ENCODE results near the gene HNRNPF.
A peak's percentile ranks its signal among the peaks of the same experiment; 100 is the strongest.

The HNRNPF gene

GRCh38 chr10:43421201-43421507 is 12.2 kb upstream of the HNRNPF start:
- no peak for DNase-seq (ENCODE audit: low spot score)

- peak; percentile 81 for DNase-seq (ENCODE audit: low spot score)
Observed at GRCh38 chr10:43420369-43421200, 11.6 kb upstream of the HNRNPF start.

DNA sequence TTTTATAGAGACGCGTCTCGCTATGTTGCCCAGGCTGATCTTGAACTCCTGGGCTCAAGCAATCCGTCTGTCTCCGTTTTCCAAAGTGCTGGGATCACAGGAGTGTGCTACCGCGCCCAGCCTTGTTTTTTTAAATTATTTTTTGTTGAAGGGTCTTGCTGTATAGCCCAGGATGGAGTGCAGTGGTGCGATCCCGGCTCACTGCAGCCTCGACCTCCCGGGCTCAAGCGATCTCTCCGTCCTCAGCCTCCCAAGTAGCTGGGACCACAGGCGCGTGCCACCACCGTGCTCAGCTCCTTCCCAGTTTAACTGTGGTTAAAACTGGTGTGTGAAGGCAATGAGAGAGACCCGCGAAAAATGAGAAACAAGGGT is 11.0 kb upstream of the HNRNPF start:
- DNase-seq (ENCODE audit: low spot score): no peak

DNA sequence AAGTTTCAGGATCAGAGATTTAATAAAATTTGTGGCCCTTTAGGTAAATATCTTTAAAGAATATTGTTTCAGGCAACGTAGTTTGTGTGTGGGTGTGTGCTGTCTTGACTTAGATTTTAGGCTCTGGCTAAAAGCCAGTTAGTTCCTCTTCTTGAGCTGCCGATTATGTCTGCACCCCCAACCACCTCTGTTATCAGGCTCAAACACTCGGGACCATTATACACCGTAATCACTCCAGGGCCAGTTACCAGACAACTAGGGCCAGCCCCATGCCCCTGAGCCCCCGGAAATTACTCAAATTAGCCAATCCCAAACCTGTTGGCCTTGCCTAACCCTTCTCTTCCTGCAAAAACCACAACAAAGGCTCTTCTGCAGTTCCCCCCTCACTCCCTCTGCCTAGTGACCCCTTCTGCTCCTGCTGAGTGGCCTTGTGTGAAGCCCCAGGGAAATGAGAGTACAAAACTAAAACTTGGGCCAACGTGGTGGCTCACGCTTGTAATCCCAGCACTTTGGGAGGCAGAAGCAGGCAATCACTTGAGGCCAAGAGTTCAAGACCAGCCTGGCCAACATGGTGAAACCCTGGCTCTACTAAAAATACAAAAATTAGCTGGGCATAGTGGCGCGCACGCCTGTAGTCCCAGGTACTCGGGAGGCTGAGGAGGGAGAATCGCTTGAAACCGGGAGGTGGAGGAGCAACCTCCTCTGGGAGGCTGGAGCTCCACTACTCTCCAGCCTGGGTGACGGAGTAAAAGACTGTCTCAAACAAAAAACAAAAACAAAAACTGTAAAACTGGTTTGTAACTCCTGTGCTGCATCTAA is 9.2 kb upstream of the HNRNPF start:
- DNase-seq (ENCODE audit: low spot score): peak; percentile 95

DNA sequence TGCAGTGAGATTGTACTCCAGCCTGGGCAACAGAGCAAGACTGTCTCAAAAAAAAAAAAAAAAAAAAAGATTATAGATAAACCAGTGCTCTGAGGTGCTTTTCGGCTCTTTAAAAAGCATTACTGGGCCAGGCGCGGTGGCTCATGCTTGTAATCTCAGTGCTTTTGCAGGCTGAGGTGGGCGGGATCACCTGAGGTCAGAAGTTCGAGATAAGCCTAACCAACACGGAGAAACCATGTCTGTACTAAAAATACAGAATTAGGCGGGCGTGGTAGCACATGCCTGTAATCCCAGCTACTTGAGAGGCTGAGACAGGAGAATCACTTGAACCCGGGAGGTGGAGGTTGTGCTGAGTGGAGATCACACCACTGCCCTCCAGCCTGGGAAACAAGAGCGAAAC is 6.6 kb upstream of the HNRNPF start:
- DNase-seq (ENCODE audit: low spot score): peak; percentile 56

DNA sequence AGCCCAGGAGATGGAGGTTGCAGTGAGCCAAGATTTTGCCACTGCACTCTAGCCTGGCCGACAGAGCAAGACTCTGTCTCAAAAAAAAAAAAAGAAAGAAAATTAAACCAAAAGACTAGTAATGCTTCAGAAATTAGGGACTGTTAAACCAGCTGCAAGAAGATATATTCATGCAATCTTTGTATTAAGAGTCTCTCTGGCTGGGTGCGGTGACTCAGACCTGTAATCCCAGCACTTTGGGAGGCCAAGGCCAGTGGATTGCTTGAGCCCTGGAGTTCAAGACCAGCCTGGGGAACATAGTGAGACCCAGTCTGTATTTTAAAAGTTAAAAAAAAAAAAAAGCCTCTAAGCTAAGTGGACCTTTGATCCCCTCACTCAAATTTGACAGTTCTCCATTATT is 2.5 kb upstream of the HNRNPF start:
- DNase-seq (ENCODE audit: low spot score): no peak

DNA sequence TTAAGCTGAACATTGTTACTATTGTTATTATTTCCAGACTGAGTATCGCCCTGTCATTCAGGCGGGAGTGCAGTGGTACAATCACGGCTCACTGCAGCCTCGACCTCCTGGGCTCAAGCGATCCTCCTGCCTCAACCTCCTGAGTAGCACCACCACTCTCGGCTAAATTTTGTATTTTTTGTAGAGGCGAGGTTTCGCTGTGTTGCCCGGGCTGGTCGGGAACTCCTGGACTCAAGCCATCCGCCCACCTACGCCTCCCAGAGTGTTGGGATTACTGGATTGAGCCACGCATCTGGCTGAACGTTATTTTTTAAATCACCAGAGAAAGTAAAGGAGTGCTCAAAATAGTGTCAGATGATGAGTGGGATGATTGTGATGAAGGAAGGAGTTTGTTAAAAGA is 1.4 kb upstream of the HNRNPF start:
- DNase-seq (ENCODE audit: low spot score): no peak

DNA sequence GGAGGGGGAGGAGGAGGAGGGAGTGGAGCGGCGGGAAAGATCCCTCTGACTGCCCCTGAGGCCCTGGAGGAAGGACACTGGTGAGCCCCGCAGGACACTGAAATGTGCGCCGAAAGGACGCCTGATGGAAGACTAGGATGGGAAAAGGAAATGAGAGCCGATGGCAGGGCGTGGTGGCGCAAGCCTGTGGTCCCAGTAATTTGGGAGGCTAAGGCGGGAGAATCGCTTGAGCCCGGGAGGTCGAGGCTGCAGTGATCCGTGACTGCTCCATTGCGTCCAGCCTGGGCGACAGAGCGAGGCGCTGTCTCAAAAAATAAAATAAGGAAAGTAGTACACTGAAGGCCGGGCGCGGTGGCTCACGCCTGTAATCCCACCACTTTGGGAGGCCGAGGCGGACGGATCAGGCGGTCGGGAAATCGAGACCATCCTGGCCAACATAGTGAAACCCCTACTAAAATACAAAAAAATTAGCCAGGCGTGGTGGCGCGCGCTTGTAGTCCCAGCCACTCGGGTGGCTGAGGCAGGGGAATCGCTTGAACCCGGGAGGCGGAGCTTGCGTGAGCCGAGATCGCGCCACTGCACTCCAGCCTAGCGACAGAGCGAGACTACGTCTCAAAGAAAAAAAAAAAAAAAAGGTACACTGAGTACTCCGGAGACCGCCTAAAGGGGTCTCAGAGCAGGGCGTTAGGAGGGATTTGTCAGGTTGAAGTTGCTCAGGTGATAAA is 561 bp upstream of the HNRNPF start:
- DNase-seq (ENCODE audit: low spot score): peak; percentile 45

DNA sequence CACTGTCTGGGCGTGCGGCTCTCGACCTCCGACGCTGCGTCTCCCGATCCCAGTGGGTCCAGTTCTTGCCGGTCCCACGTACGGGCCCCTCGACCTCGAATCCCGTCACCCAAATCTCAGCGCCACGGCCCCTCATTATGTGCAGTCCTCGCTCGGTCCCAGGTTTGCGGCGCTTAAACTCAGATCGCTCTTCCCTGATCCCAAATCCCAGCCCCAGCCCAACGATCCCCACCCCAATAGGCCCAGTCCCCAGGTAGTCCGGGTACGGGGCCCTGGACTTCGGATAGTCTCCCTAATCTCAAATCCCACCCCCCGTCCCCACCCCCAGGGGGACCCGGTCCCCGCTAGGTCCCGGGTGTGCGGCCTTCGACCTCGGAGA is 666 bp downstream of the HNRNPF start:
- no peak for DNase-seq (ENCODE audit: low spot score)

DNA sequence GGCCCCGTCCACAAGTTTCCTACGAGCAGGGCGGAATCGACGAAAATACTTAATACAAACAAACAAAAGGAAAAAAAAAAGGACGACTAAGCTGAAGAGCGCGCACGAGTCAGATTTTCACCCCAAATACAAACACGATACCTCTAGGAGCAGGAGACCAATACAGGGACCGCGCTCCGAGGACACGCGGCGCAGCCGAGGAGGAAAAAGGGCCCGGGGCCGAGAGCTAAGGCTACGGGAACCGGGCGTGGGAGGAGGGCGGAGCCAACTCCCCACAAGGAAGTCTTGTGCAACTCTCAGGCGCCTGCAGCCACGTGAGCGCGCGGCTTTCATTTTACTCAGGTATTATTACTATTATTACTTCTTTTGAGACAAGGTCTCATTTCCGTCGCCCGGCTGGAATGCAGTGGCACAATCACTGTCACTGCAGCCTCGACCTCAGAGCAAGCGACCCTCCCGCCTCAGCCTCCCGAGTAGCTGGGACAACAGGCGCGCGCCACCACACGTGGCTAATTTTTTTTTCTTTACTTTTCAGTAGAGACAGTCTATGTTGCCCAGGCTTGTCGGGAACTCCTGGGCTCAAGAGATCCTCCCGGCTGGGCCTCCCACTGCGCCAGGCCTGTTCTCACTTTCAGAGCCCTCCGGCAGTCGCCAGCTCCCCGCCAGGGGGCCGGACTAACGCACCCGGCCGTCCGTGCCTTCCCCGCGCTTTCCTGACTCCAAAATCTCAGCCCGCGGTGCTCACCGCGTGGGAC is 1.2 kb downstream of the HNRNPF start:
- peak; percentile 87 for DNase-seq (ENCODE audit: low spot score)

DNA sequence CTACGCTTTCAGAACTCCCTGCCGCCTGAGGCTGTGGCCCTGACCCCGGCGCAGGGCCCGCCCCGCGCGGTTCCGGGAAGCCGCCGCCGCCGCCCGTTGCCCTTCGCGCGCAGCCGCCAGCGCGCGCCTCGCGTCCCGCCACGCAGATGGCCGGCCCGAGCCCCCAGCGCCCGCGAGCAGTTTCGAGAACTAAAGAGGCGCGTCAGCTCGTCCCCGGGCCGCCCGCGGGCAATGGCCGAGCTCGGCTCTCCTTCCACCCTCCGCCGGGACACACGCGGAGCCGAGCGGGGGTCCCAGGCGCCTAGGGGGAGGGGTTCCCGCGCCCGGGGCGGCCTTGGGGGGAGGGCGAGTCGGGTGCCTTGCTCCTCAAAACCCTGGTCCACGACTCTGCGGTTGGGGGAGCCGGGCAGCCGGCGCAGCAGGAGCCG is 1.8 kb downstream of the HNRNPF start:
- peak; percentile 59 for DNase-seq (ENCODE audit: low spot score)

GRCh38 chr10:43404704-43405084 is 4.3 kb downstream of the HNRNPF start:
- no peak for DNase-seq (ENCODE audit: low spot score)

DNA sequence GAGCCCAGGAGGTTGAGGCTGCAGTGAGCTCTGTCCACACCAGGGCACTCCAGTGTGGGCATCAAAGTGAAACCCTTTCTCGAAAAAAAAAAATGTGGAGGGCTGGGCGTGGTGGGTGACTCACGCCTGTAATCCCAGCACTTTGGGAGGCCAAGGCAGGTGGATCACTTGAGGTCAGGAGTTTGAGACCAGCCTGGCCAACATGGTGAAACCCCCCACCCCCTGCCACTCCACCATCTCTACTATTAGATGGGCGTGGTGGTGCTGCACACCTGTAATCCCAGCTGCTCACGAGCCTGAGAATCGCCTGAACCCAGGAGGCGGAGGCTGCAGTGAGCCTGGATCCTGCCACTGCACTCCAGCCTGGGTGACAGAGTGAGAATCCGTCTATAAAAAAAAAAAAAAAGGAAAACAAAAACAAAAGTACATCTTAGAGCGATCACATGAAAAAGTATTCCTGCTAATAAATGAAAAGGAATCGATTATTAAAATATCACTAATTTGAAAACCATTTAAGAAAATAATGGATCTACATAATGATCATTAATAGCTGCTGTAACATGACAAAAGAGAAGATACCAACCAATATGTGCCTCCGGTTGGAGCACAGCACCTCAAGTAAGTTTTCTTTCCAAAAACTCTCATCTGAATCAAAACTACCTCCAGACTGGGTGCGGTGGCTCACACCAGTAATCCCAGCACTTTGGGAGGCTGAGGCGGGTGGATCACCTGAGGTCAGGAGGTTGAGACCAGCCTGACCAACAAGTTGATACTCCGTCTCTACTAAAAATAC is 4.9 kb downstream of the HNRNPF start:
- DNase-seq (ENCODE audit: low spot score): no peak

DNA sequence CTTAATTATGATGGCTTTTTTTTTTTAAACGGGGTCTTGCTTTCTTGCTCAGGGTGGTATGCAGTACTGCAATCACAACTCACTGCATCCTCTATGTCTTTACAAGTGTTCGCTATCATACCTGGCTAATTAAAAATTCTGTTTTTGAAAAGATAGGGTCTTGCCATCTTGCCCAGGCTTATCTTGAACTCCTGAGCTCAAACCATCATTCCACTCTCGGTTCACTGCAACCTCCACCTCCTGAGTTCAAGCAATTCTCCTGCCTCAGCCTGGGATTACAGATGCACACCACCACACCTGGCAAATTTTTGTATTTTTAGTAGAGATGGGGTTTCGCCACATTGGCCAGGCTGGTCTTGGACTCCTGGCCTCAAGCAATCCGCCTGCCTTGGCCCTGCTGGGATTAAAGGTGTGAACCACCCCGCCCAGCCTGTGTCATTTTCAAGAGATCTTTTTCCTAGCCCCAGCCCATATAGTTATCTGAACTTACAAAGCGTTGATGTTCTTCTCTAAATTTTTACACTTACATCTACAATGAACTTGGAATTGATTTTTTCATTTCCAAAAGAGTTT is 6.0 kb downstream of the HNRNPF start:
- DNase-seq (ENCODE audit: low spot score): no peak

DNA sequence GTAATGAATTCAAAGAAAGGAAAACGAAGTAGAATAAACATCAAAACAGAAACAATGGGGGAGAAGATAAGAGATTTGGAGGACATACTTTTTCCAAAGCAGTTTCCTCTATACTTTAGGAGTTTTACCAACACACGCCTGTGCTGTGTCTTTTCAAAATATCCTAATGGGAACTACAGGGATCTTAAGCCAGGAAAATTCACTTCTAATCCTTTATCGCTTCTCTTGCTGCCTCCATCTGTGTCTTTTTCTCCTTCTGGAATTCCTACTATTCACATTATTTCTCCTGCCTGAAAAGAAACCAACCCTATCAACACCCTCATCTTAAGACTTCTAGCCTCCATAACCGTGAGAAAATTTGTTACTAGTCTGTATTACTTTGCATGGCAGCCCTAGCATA is 6.8 kb downstream of the HNRNPF start:
- DNase-seq (ENCODE audit: low spot score): no peak

GRCh38 chr10:43401627-43402026 is 7.4 kb downstream of the HNRNPF start:
- no peak for DNase-seq (ENCODE audit: low spot score)

GRCh38 chr10:43399320-43400310 is 9.4 kb downstream of the HNRNPF start:
- DNase-seq (ENCODE audit: low spot score): no peak

GRCh38 chr10:43398939-43399319 is 10.1 kb downstream of the HNRNPF start:
- no peak for DNase-seq (ENCODE audit: low spot score)

DNA sequence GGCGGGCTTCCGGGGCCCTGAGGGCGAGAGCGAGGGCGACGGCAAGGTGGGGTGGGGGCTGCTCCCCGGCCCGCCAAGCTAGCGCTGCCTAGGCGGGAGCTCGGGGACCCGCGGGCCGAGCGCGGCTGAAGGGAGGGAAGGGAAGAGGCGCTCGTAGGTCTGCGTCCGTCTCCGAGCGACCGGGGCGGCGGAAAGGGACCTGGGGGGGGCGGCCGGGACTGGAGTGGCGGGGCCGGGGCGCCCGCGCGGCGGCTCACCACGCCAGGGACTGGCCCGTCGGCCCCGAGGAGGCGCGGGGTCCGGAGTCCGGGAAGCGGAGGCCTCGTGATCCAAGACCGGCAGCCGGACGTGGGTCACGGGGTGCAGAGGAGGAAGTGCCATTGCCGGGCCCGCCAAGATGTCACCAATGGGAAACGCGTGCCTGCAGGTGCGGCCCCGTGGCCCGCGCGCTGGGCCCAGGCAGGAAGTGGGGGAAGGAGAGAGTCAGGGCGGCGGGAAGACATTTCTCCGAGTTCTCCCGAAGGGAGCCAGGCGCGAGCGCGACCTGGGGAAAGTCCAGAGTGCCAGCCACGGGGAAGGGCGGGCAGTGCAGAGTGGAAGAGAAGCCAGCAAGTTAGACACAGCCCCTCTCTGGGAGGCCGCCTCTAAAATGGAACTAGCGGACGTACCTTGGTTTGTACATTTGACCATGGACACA is 11.9 kb downstream of the HNRNPF start:
- peak; percentile 67 for DNase-seq (ENCODE audit: low spot score)
